H1 (cell line): ENCODE data around the gene EPB41L3. TPM values are rescaled to one million over a fixed set of nuclear protein-coding genes. Genes with fewer than 3 reads are reported as not detected.

Experiments used
- CTCF ChIA-PET: fragments of 300-600 bp; sonication (Branson Sonifier 250); formaldehyde crosslinking; loops from one replicate; lab custom pipeline; 2021; ENCODE audit not compliant: partially characterized antibody; lab: Charles Lee
- POLR2A ChIA-PET: fragments of 300-600 bp; sonication (Branson Sonifier 250); formaldehyde crosslinking; loops from one replicate; lab custom pipeline; 2021; ENCODE audit warnings: inconsistent platforms; ENCODE audit not compliant: partially characterized antibody; lab: Charles Lee
- DNase-seq, 2 experiments: peaks; one replicate each; pipeline versions ENCODE4 v3.0.0 to v3.0.0-alpha.2; 2010 to 2022; ENCODE audit warnings: low spot score in 2 of 2, low read depth in 1 of 2, mixed read lengths in 1 of 2
- FAIRE-seq: peaks from 2 replicates; lab custom pipeline; 2011; peaks lifted over from hg19 to GRCh38; lab: Jason Lieb, UNC
- H2AFZ ChIP-seq: 2 replicates; pipeline ENCODE4 v1.8.1; 2012; ENCODE audit warnings: low read length, inconsistent platforms
- H2AK5ac ChIP-seq: 2 replicates; pipeline ENCODE4 v1.6.1; 2013; ENCODE audit warnings: low read depth, low read length
- H2BK120ac ChIP-seq: replicated peaks from 2 replicates; pipeline ENCODE3; 2013; ENCODE audit warnings: low read depth, low read length, inconsistent platforms
- H2BK12ac ChIP-seq: 2 replicates; pipeline ENCODE4 v1.6.1; 2013; ENCODE audit warnings: low read depth, low read length
- H2BK15ac ChIP-seq: 2 replicates; pipeline ENCODE4 v1.6.1; 2013; ENCODE audit warnings: low read length
- H2BK20ac ChIP-seq: 2 replicates; pipeline ENCODE4 v1.6.1; 2013; ENCODE audit warnings: low read length
- H2BK5ac ChIP-seq: 2 replicates; pipeline ENCODE4 v1.6.1; 2013; ENCODE audit warnings: low read depth, low read length
- H3K14ac ChIP-seq: 2 replicates; pipeline ENCODE4 v1.6.1; 2013; ENCODE audit warnings: inconsistent platforms; ENCODE audit not compliant: insufficient read length
- H3K18ac ChIP-seq: 2 replicates; pipeline ENCODE4 v1.6.1; 2013; ENCODE audit warnings: low read length; ENCODE audit errors: extremely low read depth
- H3K23ac ChIP-seq: 2 replicates; pipeline ENCODE4 v1.6.1; 2013; ENCODE audit warnings: inconsistent platforms; ENCODE audit not compliant: insufficient read length
- H3K23me2 ChIP-seq: 2 replicates; pipeline ENCODE4 v1.6.1; 2013; ENCODE audit warnings: low read depth, low read length
- H3K27ac ChIP-seq: 2 replicates; pipeline ENCODE4 v1.6.1; 2011; ENCODE audit warnings: low read depth, low read length, inconsistent platforms
- H3K27me3 ChIP-seq, 4 experiments: replicated peaks in 1 of 4; 1 replicate in 1 of 4; 2 replicates in 3 of 4; pipeline versions ENCODE4 v1.6.1 to v1.8.1; 2011 to 2013; ENCODE audit warnings: low read length in 3 of 4, mild to moderate bottlenecking in 3 of 4, inconsistent platforms in 2 of 4, mixed read lengths in 2 of 4, moderate library complexity in 1 of 4; ENCODE audit not compliant: control insufficient read depth in 3 of 4, insufficient read depth in 3 of 4; ENCODE audit errors: extremely low read depth in 1 of 4
- H3K36me3 ChIP-seq, 4 experiments: 2 replicates each; pipeline versions ENCODE4 v1.6.1 to v1.8.1; 2011 to 2013; ENCODE audit warnings: mild to moderate bottlenecking in 4 of 4, low read length in 3 of 4, moderate library complexity in 2 of 4, control low read depth in 1 of 4, inconsistent platforms in 1 of 4; ENCODE audit not compliant: insufficient read depth in 4 of 4, control insufficient read depth in 2 of 4
- H3K4ac ChIP-seq: replicated peaks from 2 replicates; pipeline ENCODE3; 2013; ENCODE audit warnings: low read length, low read depth, mixed read lengths, inconsistent platforms; ENCODE audit not compliant: insufficient read length
- H3K4me1 ChIP-seq, 4 experiments: replicated peaks in 1 of 4; 1 replicate in 1 of 4; 2 replicates in 3 of 4; pipeline versions ENCODE4 v1.6.1 to v1.8.1; 2011 to 2013; ENCODE audit warnings: low read length in 3 of 4, inconsistent platforms in 2 of 4, mixed read lengths in 1 of 4; ENCODE audit not compliant: insufficient read depth in 4 of 4, control insufficient read depth in 3 of 4
- H3K4me2 ChIP-seq, 2 experiments: 2 replicates each; pipeline versions ENCODE4 v1.6.1 to v1.8.1; 2011 to 2013; ENCODE audit warnings: low read depth in 2 of 2, low read length in 2 of 2, control low read depth in 1 of 2, inconsistent platforms in 1 of 2, mild to moderate bottlenecking in 1 of 2; ENCODE audit not compliant: insufficient read depth in 1 of 2
- H3K4me3 ChIP-seq, 4 experiments: fragments of 200-600, 300-600 bp in 1 of 4; sonication (generic), shearing (Covaris generic), sonication (Bioruptor Twin) in 1 of 4; 2 replicates each; pipeline versions ENCODE4 v1.5.1 to v1.8.1; 2011 to 2016; ENCODE audit warnings: low read length in 4 of 4, low read depth in 3 of 4, control low read depth in 2 of 4, inconsistent platforms in 2 of 4, mild to moderate bottlenecking in 2 of 4, mixed read lengths in 1 of 4, moderate library complexity in 1 of 4; ENCODE audit not compliant: insufficient read depth in 2 of 4; ENCODE audit errors: extremely low read depth in 1 of 4
- H3K56ac ChIP-seq: replicated peaks from 2 replicates; pipeline ENCODE3; 2013; ENCODE audit warnings: low read depth, mild to moderate bottlenecking, mixed read lengths, low read length, inconsistent platforms; ENCODE audit not compliant: insufficient read length
- H3K79me1 ChIP-seq: 2 replicates; pipeline ENCODE4 v1.6.1; 2013; ENCODE audit warnings: low read depth, low read length, control low read depth
- H3K79me2 ChIP-seq, 2 experiments: 2 replicates each; pipeline versions ENCODE4 v1.6.1 to v1.8.1; 2012 to 2013; ENCODE audit warnings: low read length in 2 of 2, mild to moderate bottlenecking in 2 of 2, inconsistent platforms in 1 of 2; ENCODE audit not compliant: insufficient read depth in 2 of 2, control insufficient read depth in 1 of 2
- H3K9ac ChIP-seq, 4 experiments: replicated peaks in 1 of 4; 1 replicate in 1 of 4; 2 replicates in 3 of 4; pipeline versions ENCODE4 v1.6.1 to v1.8.1; 2011 to 2013; ENCODE audit warnings: low read depth in 3 of 4, low read length in 3 of 4, control low read depth in 2 of 4, mild to moderate bottlenecking in 2 of 4, moderate library complexity in 2 of 4, inconsistent platforms in 1 of 4; ENCODE audit errors: extremely low read depth in 1 of 4
- H3K9me3 ChIP-seq, 2 experiments: 2 replicates each; pipeline versions ENCODE4 v1.6.1 to v1.8.1; 2012 to 2013; ENCODE audit warnings: mild to moderate bottlenecking in 2 of 2, moderate library complexity in 2 of 2, control low read depth in 1 of 2, inconsistent platforms in 1 of 2, low read depth in 1 of 2, low read length in 1 of 2, mixed read lengths in 1 of 2; ENCODE audit not compliant: insufficient read depth in 2 of 2
- H4K20me1 ChIP-seq, 2 experiments: replicated peaks in 1 of 2; 2 replicates each; pipeline versions ENCODE3 to v1.8.1; 2011 to 2013; ENCODE audit warnings: inconsistent platforms in 2 of 2, low read length in 2 of 2, mild to moderate bottlenecking in 1 of 2; ENCODE audit not compliant: insufficient read depth in 2 of 2, control insufficient read depth in 1 of 2
- H4K5ac ChIP-seq: 2 replicates; pipeline ENCODE4 v1.6.1; 2013; ENCODE audit warnings: low read length, low read depth, mixed read lengths, inconsistent platforms; ENCODE audit not compliant: insufficient read length
- H4K8ac ChIP-seq: 2 replicates; pipeline ENCODE4 v1.8.0; 2013; ENCODE audit warnings: mild to moderate bottlenecking, moderate library complexity, low read length, inconsistent platforms; ENCODE audit not compliant: insufficient read depth; ENCODE audit errors: extremely low read depth
- H4K91ac ChIP-seq: replicated peaks from 2 replicates; pipeline ENCODE3; 2013; ENCODE audit warnings: low read length, mixed read lengths, inconsistent platforms; ENCODE audit not compliant: insufficient read length
- EZH2 ChIP-seq: fragments of 200-600 bp; sonication (generic); IDR thresholded peaks from 2 replicates; pipeline ENCODE4 v1.7.1; 2012; ENCODE audit warnings: low read depth, mild to moderate bottlenecking, moderate library complexity, low read length, inconsistent platforms; ENCODE audit not compliant: severe bottlenecking
- GTF2F1 ChIP-seq: IDR thresholded peaks from 2 replicates; pipeline ENCODE4 v1.6.1; 2012; ENCODE audit warnings: low read depth, low read length, improper control_type of control experiment, borderline replicate concordance
- HDAC6 ChIP-seq: IDR thresholded peaks from one replicate; pipeline ENCODE4 v1.7.1; 2012; ENCODE audit warnings: low read depth, mild to moderate bottlenecking, inconsistent platforms, low read length, moderate library complexity
- TBP ChIP-seq: IDR thresholded peaks from 2 replicates; pipeline ENCODE4 v1.6.1; 2011; ENCODE audit warnings: low read depth, low read length, improper control_type of control experiment
- TEAD4 ChIP-seq: IDR thresholded peaks from 2 replicates; pipeline ENCODE4 v1.6.1; 2012; ENCODE audit warnings: low read depth, low read length, inconsistent platforms, mixed read lengths
- WGBS, 2 experiments: shearing (Covaris generic) in 1 of 2; methylation state at CpG; one replicate each; pipeline versions ENCODE4 v1.1.6 to v1.1.7; 2013 to 2015; ENCODE audit warnings: low lambda C conversion rate in 2 of 2, mixed read lengths in 2 of 2, inconsistent platforms in 1 of 2, low coverage in 1 of 2, missing lambda C conversion rate in 1 of 2; ENCODE audit not compliant: insufficient replicate concordance in 2 of 2, insufficient coverage in 1 of 2, insufficient read length in 1 of 2; ENCODE audit errors: extremely low coverage in 1 of 2, missing lambda C conversion rate in 1 of 2; 5-methylcytosine and 5-hydroxymethylcytosine counted together
- polyA plus RNA-seq, 7 experiments: library from polyadenylated mRNA; depleted of rRNA in 3 of 7; stranded (reverse) in 5 of 7; unstranded in 2 of 7; fragments of >200 nt in 5 of 7; fragments of 200-250 nt in 2 of 7; gene quantifications; 1 replicate in 5 of 7; 2 replicates in 1 of 7; 4 replicates in 1 of 7; pipeline versions ENCODE4 v1.2.1 to v1.2.3, GENCODE V29; 2011 to 2013; ENCODE audit warnings: missing spikeins in 2 of 7, mixed read lengths in 2 of 7
- total RNA-seq: library from RNA; stranded (reverse); fragmentation: NEBNext Ultra II Directional; extraction: Animal tissue kit (Norgen Biotek cat#: 25700); gene quantifications from 2 replicates; pipeline ENCODE4 v1.2.1, GENCODE V29; 2021

EPB41L3 gene
- total and polyA plus RNA-seq, 2 of the 8 experiments (the other 6 are each of a cell fraction or from before 2014, with no cell fraction given) = 7.9 to 16.1 TPM

DNA sequence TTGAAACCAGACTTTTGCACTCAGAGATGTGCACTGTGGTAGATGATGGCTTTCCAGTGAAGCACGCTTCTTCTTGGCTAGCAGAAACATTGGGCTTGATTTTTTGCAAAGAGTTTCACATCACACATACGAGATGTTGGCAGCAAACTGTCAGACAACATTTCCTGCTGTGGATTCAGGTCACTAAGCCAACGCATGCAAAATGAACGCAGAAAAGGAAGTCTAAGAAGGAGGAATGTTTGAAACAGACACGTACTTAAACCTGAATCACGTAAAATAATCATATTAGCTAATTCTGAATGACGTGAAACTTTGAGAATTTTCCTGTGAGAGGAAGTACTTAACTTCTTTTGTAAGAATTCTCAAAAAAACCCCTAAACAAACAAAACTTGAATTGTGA lies 88.1 kb downstream of the EPB41L3 start:
- Histone ChIP-seq H3K27ac (no peak overlapping the region), H4K5ac (no peak overlapping the region), H2AFZ (no peak overlapping the region), H3K4ac (no peak overlapping the region)
- TF ChIP-seq TEAD4 = no peak
- no peak for TF ChIP-seq EZH2
- TF ChIP-seq TBP = no peak
- no peak for TF ChIP-seq GTF2F1
- TF ChIP-seq HDAC6 = no peak
- TF ChIP-seq, all 59 proteins: peak for 0
- no peak overlapping the region for H3K18ac ChIP-seq
- H2BK20ac ChIP-seq = no peak overlapping the region
- no peaks in the 10 kb centered on the region for H3K27me3 ChIP-seq
- H4K20me1 ChIP-seq = no peaks in the 10 kb centered on the region
- H3K23ac ChIP-seq = no peak overlapping the region
- ChIA-PET CTCF (interaction anchor here (0.7 to 4.2 kb wide), 9 partner anchors 14 to 107 kb away, joined by 3 to 35 read pairs (median 3); no protein-coding TSS in a partner anchor), POLR2A (no interaction called here)
- no peak for FAIRE-seq
- no peak overlapping the region for H3K4me2 ChIP-seq
- no peaks in the 10 kb centered on the region for H3K79me2 ChIP-seq
- H4K8ac ChIP-seq = no peak overlapping the region
- H3K9me3 ChIP-seq = no peaks in the 10 kb centered on the region
- H2BK15ac ChIP-seq = no peak overlapping the region
- no peak overlapping the region for H3K9ac ChIP-seq
- H3K4me1 ChIP-seq = peaks cover 0 to 9% (median 1%) of the 10 kb centered on the region in 4 experiments; a peak in 3 of 7 replicates
- H2BK120ac ChIP-seq = no peak overlapping the region
- no peak overlapping the region for H3K14ac ChIP-seq
- no peak overlapping the region for H2AK5ac ChIP-seq
- H4K91ac ChIP-seq = no peak overlapping the region
- H2BK12ac ChIP-seq = no peak overlapping the region
- H3K56ac ChIP-seq = no peak overlapping the region
- DNase-seq = no peak
- H3K23me2 ChIP-seq = no peaks in the 10 kb centered on the region
- 93% methylated on average over 7 of the region's 7 CpGs; no CpG with 5 or more reads in 1 of the 2 experiments for WGBS, 2 experiments
- H2BK5ac ChIP-seq = no peak overlapping the region
- no peaks in the 10 kb centered on the region for H3K79me1 ChIP-seq
- H3K4me3 ChIP-seq = no peak overlapping the region
- H3K36me3 ChIP-seq = no peaks in the 10 kb centered on the region
